GM21737 (cell line): ENCODE data around the gene EML1.

ENCODE experiments used
- ATAC-seq: cut with Tn5 transposase; IDR thresholded peaks from one replicate; pipeline ENCODE4 v1.9.1; 2021; ENCODE audit warnings: mild to moderate bottlenecking, moderate library complexity; ENCODE audit not compliant: unreplicated experiment

EML1 gene

DNA sequence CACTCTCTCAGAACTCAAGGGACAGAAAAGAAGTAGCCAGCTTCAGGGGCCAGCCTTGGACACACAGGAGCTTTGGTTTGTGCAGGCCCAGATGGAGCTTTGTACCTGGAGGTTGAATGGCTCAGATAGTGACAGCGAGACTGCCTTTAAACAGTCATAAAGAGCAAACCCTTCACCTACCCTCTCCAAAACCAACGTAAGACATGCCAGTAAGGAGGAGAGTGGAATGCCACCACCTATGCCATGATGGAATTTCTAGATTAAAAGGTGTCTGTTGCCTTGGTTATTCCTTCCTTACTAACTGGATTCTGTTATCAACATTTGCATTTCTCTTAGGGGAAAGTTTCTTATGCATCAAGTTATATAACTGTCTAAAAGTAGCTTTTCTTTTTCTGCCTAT lies 98.1 kb downstream of the EML1 start:
- ATAC-seq, result no peak

DNA sequence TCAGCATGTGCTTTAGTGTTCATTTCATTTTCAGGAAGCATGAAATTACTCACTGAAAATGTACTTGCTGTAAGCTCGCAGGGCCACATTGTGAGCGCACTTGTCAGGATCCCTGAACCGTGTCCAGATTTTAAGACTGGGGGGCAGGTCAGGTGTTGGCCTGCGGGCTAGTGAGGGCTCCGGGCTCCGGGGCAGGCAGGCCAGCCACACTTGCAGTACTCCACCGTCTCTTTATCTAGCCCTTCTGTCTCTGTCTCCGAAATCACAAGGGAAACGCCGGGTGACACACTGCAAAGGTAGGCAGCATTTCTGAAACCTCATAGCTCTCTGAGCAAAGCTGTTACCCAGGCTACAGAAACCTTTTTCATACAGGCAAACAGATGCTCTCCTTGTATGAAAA lies 98.7 kb downstream of the EML1 start:
- ATAC-seq, result no peak

GRCh38 chr14:99892406-99892805 lies 99.2 kb downstream of the EML1 start:
- no peak for ATAC-seq

DNA sequence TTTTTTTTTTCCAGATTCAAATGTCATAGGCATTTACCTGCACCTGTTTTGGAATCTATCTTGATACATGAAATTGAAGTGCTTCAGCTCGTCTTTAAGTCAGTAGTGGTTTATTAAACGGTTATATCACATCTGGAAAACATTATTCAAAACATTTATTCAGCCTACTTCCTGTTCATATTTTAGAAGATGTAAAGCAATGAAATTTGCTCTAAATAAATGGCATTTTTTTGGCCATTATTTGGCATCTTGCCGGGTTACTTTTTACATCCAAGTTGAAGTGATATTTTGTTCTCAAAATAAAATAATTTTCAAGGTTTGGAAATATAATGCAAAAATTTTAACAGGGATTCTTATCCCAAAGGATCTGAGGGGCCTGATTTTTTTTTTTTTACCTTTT lies 103.1 kb downstream of the EML1 start:
- no peak for ATAC-seq

DNA sequence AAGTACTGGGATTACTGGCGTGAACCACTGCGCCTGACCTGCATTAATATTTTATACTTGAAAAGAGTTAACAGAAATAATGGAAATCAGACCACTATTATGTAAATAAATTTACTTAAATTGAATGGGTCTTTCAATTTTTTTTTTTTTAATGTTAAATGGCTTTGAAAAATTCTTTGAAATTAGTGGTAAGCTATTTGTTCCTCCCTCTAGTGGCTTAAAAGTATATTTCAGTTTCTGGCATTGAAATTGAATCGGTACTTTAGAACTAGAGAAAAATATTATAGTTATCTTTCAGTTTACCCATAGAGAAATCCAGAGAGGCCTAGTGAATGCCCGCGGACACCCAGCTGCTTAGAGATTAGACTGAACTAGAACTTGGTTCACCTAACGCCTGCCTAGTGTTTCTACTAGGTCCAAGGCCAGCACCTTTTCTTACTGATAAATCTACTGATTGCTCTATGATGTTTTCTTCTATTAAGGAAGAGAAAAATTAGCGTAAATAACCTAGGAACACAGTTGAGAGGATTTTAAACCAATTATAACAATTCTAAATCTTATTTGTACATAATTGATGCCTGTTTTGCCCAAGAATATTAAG lies 106.5 kb downstream of the EML1 start:
- no peak for ATAC-seq

DNA sequence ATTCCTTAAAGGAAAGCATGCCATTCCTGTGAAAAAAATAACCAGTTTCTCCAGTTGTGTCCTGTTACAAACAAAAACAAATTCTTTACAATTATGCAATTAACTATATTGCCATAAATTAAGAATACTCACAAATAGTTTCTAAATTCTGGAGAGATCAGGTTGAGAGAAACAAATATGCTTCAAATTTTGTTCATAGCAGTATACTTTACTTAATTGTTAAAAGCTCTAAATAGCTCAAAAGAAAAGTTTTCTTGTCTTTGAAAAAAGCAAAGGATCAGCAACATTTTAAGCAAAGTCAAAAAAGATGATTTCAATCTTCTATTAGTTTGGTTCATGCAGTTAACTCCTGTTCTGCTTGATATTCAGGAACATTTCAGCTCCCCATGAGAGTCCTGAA lies 109.7 kb downstream of the EML1 start:
- ATAC-seq, result no peak

DNA sequence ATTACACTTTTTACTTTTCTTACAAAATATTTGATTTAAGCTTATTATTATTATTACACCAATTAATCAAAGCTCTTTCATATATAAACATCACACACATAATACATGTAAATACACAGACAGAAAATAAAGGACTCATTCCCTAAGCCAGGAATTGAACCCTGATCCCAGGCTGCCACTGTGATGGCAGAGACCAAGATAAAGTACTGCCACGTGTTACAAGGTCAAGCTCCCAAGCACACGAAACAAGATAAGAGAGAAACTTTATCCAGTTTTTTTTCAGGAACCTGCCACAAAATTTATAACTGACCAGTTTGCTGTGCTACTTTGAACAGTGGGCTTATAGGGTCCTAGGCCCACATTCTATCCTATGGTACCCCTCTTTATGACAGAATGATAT lies 111.3 kb downstream of the EML1 start:
- ATAC-seq, result no peak

GRCh38 chr14:99905121-99905520 lies 111.9 kb downstream of the EML1 start:
- no peak for ATAC-seq

GRCh38 chr14:99907761-99908652 lies 114.8 kb downstream of the EML1 start:
- ATAC-seq, result no peak

DNA sequence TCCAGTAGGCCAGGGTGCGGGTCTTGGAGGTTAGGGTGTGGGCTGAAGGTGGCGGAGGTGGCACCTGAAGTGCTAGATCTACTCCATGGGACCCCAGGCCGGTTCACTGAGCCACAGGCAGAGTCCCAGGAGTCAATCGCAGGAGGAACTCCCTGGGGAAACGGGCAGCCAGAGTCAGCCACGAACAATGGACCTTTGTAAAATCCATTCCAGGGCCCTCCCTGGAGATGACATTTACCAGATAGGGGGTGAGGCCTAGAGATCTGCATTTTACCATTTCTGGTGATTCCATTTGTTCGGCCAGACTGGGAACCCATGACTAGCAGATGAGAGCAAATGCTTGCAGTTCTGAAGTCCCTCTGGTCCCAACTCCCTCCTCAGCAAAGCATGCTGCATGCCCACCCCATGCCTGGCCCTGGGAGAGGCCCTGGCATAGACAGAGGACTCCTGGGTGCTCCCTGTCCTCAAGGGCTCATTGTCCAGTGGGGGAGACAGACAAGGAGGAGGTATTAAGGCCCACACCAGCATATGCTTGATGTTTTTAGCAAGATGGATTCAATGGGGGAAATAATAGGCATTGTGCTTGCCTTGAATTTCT lies 115.5 kb downstream of the EML1 start:
- ATAC-seq, result no peak

DNA sequence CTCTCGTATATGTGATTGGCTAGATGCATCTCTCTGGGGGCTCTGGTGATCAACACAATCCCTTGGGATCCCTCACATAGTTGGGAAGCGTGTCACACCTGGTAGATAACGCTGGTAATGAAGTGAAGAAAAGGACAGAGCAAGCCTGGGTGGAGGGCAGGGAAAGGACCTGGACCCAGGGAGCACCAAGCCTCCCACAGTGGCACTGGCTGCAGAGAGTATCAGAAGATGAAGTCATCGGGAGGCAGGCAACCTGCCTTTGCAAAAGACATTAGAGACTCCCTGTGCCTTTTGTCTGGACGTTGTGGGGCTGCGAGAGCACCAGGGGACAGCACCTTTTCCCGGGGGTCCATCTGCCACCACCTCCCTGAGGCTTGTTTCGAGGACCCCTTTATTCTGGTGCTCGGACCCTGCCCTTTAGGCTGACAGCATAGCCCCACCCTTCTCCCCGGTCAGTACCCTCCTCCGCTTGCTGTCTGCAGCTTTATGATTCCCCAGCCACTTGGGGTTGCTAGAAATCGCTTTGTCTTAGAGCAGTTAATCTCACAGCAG lies 116.4 kb downstream of the EML1 start:
- ATAC-seq, result no peak

DNA sequence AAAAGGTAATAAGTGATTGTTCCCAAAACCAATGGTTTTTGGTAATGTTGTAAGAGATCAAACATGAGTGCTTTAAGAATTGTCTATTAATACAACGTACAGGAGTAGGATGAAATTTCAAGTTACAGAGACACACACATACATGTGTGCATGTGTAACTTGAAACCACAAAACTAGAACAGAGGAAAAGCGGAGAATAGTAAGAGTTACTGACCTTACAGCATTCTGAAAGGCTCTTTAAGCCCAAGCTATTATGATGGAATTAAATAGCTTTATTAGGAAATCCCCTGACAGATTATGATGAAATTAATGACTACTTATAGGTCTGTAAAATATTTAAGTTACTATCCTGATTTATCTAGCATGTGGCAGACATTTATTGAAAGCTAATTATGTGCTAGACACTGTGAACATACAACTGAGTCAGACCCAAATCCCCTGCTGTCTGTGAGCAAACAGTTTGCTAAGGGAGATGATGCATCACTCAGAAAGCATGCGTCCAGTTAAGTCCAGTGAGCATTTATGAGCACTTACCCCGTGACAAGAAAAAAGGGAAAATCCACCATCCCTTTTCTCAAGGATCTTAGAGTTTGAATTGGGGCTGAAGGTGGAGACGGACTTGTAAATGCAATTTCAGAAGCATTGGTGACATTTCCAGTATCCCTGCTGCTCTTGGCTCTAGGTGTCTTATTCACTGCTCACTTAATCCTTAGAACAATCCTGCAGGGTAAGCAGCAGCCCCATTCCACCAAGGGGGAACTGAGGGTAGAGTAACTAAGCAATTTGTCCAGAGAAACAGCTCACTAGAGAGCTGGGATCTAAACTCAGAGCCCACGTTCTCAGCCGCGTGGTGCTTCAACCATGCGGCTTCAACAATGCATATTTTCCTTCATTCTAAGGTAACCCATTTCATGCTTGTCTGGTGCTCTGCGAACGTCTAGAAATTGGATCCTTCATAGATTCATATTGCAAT lies 117.4 kb downstream of the EML1 start:
- no peak for ATAC-seq

DNA sequence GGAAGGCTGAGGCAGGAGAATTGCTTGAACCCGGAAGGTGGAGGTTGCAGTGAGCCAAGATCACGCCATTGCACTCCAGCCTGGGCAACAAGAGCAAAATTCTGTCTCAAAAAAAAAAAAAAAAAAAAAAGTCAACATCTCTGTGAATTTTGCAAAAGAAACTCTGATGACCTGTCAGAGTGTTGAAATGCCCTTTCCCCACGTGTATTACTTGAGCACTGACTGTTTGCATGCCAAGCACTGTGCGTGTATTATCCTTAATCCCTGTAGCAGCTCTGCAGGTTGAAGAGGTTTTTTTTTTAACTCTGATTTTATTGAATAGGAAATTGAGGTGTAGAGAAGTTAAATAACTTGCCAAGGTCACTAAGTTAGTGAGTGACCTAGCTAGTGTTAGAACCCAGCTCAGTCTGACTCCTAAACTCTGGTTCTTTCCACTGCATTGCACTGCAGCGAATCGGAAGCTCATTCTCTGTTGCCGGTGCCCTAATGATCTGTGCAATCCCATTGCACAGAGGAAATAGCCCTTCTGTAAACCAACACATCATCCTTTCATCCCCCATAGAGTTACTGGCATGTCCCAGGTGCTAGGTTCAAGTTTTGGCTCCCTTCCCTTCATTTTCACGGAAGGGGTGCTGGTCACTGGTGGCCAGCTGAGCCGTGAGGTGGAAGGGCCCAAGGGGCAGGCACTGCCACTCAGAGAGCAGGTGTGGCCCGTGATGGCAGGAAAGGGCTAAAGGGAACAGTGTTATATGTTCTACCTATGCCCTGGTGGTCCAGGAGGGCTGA lies 122.3 kb downstream of the EML1 start:
- ATAC-seq, result no peak

GRCh38 chr14:99916091-99916383 lies 122.8 kb downstream of the EML1 start:
- ATAC-seq, result no peak

DNA sequence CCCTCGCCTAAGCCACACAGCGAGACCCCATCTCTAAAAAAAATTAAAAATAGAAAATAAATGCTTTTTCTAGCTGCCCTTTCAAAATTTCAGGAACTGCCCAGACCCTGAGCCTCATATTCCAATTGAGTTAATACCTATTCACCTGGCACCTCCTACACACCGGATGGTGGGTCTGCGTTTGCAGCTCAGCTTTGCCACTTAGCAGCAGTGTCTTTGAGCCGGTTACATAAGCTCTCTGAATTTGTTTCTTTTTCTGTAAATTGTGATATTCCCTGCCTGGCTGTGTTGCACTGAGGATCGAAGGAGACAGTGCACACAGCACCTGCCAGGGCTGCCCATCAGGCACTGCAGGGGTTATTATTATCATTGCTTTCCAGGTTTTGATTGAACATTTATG lies 125.6 kb downstream of the EML1 start:
- no peak for ATAC-seq

GRCh38 chr14:99921425-99921824 lies 128.2 kb downstream of the EML1 start:
- no peak for ATAC-seq

DNA sequence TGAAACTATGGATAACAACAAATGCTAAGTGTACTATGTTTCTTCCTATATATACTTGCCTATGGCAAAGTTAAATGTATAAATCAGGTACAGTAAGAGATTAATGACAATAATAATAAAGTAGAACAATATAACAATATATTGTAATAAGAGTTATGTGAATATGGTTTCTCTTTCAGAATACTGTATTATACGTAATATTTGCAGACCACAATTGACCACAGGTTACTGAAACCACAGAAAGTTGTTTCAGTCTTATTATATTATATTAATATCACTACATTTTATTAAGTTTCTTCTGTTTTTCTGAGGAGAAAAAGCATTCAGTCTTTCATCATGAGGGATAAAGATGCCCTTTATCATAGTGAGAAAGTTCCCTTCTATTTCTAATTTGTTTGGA lies 131.2 kb downstream of the EML1 start:
- ATAC-seq, result no peak

DNA sequence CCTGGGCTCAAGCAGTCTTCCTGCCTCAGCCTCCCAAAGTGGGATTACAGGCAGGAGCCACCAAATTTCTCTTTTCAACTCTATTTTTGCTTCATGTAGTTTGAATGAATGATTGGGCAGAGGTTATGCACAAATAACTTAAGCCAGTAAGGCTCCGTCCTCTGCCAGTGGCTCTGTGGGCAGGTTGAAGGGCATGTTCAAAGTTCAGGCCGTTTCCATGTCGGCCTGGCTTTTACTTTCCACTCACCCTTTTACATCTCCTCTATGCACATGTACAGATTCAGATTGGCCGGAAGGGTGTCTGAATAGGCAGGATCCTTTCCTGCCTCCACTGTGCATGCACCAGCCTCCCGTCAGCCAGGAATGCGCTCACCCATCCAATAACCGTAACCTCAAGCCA lies 132.3 kb downstream of the EML1 start:
- ATAC-seq, result no peak

DNA sequence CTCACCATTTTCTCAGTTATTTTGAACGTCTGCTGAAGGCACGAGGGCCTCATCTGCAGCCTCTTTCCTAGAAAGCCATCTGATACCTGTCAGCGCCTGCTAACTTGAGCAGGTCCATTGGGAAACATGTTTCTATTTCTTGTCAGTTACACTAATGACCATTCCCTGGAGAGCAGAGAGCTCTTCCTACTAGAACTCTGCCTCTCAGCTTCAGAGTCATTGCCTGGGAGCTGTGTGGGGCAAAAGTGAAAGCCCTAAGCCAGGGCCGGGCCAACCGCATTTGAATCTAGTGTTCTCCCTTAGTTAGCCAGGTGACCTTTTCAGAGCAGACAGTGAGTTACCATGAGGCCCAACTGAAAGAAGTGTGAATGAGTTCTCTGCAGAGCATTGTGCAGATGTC lies 135.8 kb downstream of the EML1 start:
- no peak for ATAC-seq

GRCh38 chr14:99929601-99930000 lies 136.4 kb downstream of the EML1 start:
- no peak for ATAC-seq
